Testis (tissue), 3 donors: ENCODE data around the gene MSTO1. TPM values are rescaled to one million over a fixed set of nuclear protein-coding genes. Genes with fewer than 3 reads are reported as not detected.
"Not testable (repeated sequence)": the region's sequence is repeated elsewhere in the genome, so short reads cannot be mapped to it uniquely, and the experiment has no call there.

Experiments
- DNase-seq: peaks from one replicate; pipeline ENCODE4 v3.0.0-alpha.2; 2019
- H3K27ac ChIP-seq, 2 donors: fragments of 200-600 bp; sonication (generic); one replicate each; pipeline ENCODE4 v1.5.1; 2019
- H3K27me3 ChIP-seq: fragments of 200-600 bp; sonication (generic); one replicate; pipeline ENCODE4 v1.5.1; 2019
- H3K36me3 ChIP-seq: fragments of 200-600 bp; sonication (generic); one replicate; pipeline ENCODE4 v1.5.1; 2017; ENCODE audit warnings: low read depth; ENCODE audit errors: missing control alignments
- H3K4me1 ChIP-seq: fragments of 200-600 bp; sonication (generic); one replicate; pipeline ENCODE4 v1.5.1; 2019
- H3K4me3 ChIP-seq, 2 donors: fragments of 200-600 bp; sonication (generic); one replicate each; pipeline ENCODE4 v1.5.1; 2017 to 2019
- H3K9me3 ChIP-seq: fragments of 200-600 bp; sonication (generic); one replicate; pipeline ENCODE4 v1.5.1; 2017
- CTCF ChIP-seq, 3 experiments: fragments of 450-650 bp in 2 of 3; fragments of 200-600 bp in 1 of 3; sonication (generic) in 1 of 3; IDR thresholded peaks; one replicate each; pipeline ENCODE4 v1.5.1; 2016 to 2019; ENCODE audit warnings: antibody characterized with exemption in 3 of 3, mild to moderate bottlenecking in 2 of 3, moderate library complexity in 1 of 3
- POLR2A ChIP-seq: fragments of 450-650 bp; IDR thresholded peaks from one replicate; pipeline ENCODE4 v1.6.1; 2017; ENCODE audit warnings: antibody characterized with exemption, mild to moderate bottlenecking, moderate library complexity
- WGBS, 2 donors: methylation state at CpG; one replicate each; pipeline ENCODE4 v1.1.5; 2018; 5-methylcytosine and 5-hydroxymethylcytosine counted together
- intact Hi-C: fragments of 100-400 bp; cut with DNase I; formaldehyde crosslinking; loops from one replicate; pipeline ENCODE4 v1.15.1; 2023; ENCODE audit warnings: low total_unique reads
- polyA plus RNA-seq: library from polyadenylated mRNA; stranded (reverse); fragments of 350-450 nt; fragmentation: Illumina TruSeq; extraction: RNeasy Lipid Tissue Mini Kit (QIAGEN cat#74804); gene quantifications from one replicate; pipeline ENCODE4 v1.2.3, GENCODE V29; 2014; ENCODE audit warnings: low read depth, low replicate concordance; ENCODE audit not compliant: insufficient read depth
- small RNA-seq, 2 donors: library from RNA; depleted of rRNA; stranded (forward); fragments of <200 nt; gene quantifications; one replicate each; pipeline ENCODE3, GENCODE V24; 2016
- total RNA-seq, 2 donors: library from RNA; depleted of rRNA; stranded (reverse); fragments of >200 nt; gene quantifications; one replicate each; pipeline ENCODE4 v1.2.3, GENCODE V29; 2016

Gene MSTO1
- total and polyA plus RNA-seq, 3 donors from 2014 or later: 50.0 to 140 (median 62.4) TPM

- DNase-seq: no peak
- Histone ChIP-seq H3K4me3 (no peak overlapping the region), H3K9me3 (no peaks in the 10 kb centered on the region), H3K27me3 (no peaks in the 10 kb centered on the region), H3K4me1 (no peaks in the 10 kb centered on the region), H3K27ac (no peak overlapping the region), H3K36me3 (no peaks in the 10 kb centered on the region)
- intact Hi-C loops: no loop called here
- WGBS, 2 donors: 80 to 81% methylated on average over 3 of the region's 3 CpGs
- no peak for TF ChIP-seq CTCF (IDR thresholded peaks at IDR 0.05)
- no peak for TF ChIP-seq POLR2A
Measured at GRCh38 chr1:155652951-155653350, 42.9 kb downstream of the MSTO1 start.

GRCh38 chr1:155657463-155657862, 47.4 kb downstream of the MSTO1 start:
- no peak overlapping the region for H3K4me3 ChIP-seq
- H3K9me3 ChIP-seq: no peaks in the 10 kb centered on the region
- no peaks in the 10 kb centered on the region for H3K4me1 ChIP-seq
- no peaks in the 10 kb centered on the region for H3K36me3 ChIP-seq
- 0 to 45% methylated on average over 1 to 2 of the region's 2 CpGs for WGBS, 2 donors
- TF ChIP-seq CTCF (IDR thresholded peaks at IDR 0.05) (no peak), POLR2A (no peak)
- no peaks in the 10 kb centered on the region for H3K27me3 ChIP-seq
- H3K27ac ChIP-seq: no peak overlapping the region
- intact Hi-C loops: no loop called here
- no peak for DNase-seq

GRCh38 chr1:155661239-155661638, 51.2 kb downstream of the MSTO1 start:
- H3K9me3 ChIP-seq, H3K27ac ChIP-seq, DNase-seq, H3K36me3 ChIP-seq, H3K4me3 ChIP-seq, H3K27me3 ChIP-seq, H3K4me1 ChIP-seq, intact Hi-C loops: not testable (repeated sequence)
- 90 to 91% methylated on average over 3 to 4 of the region's 4 CpGs for WGBS, 2 donors

Small RNA genes within 50 kb of the gene (small RNA-seq; reads per million reads assigned to genes)
- gene AL353807.4: 0 reads per million in 2 donors

Other genes with a start within 250 kb of the MSTO1 start
- 10 to 100 TPM; 87.6 to 93.0 TPM for gene ASH1L, start 47.4 kb upstream of the MSTO1 start, total RNA-seq
- gene ASH1L, start 47.4 kb upstream of the MSTO1 start, polyA plus RNA-seq: 20.6 TPM
- 100 to 1,000 TPM; 171 to 219 TPM for gene YY1AP1, start 78.6 kb downstream of the MSTO1 start, total RNA-seq
- gene YY1AP1, start 78.6 kb downstream of the MSTO1 start, polyA plus RNA-seq: 205 TPM
- 100 to 1,000 TPM; 277 to 286 TPM for gene DAP3, start 78.9 kb downstream of the MSTO1 start, total RNA-seq
- 121 TPM for gene DAP3, start 78.9 kb downstream of the MSTO1 start, polyA plus RNA-seq
- gene GON4L, start 247.0 kb downstream of the MSTO1 start, total RNA-seq: 100 to 1,000 TPM in 1 of 2 donors, 10 to 100 TPM in 1; 77.2 to 108 TPM
- 36.4 TPM for gene GON4L, start 247.0 kb downstream of the MSTO1 start, polyA plus RNA-seq
- 10 to 100 TPM; 17.9 to 19.7 TPM for gene SYT11, start 249.3 kb downstream of the MSTO1 start, total RNA-seq
- gene SYT11, start 249.3 kb downstream of the MSTO1 start, polyA plus RNA-seq: 23.4 TPM